ENCODE measurements around the gene VSTM2B. TPM values are rescaled to one million over a fixed set of nuclear protein-coding genes. Genes with fewer than 3 reads are reported as not detected.
"Not testable (repeated sequence)": the region's sequence is repeated elsewhere in the genome, so short reads cannot be mapped to it uniquely, and the experiment has no call there.

VSTM2B gene
- total RNA-seq, 1 donor from 2014 or later, result 0.17 TPM

GRCh38 chr19:29545866-29546582 lies 20.2 kb downstream of the VSTM2B start:
- DNase-seq (ENCODE audit: low spot score), result no peak

GRCh38 chr19:29546583-29547190 lies 20.9 kb downstream of the VSTM2B start:
- DNase-seq (ENCODE audit: low spot score), result no peak

DNA sequence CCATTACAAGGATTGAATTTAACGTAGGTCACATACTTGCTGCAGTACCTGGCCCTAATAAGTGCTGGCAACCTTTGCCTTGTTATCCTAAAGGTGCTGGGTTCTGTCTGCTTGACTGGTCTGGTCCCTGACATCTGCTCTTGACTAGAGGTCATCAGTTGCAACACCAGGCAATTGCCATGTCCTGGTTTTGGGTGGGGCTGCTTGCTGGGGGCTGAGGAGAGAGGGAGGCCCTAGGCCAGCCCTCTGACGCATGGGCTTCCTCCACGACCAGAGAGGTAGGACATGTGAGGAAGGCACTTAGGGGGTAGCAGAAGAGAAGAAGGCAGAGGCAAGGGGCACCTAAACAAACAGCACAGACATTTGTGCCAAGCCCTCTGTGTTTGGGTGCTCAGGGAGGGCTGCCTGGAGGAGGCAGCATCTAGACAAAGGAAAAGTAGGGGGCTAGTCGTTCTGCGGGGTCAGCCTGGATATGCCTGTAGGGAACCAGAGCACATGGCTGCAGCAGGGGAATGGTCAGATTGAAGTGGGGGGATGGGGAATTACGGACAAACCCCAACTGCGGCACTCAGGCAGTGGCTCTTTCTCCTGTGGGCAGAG lies 21.7 kb downstream of the VSTM2B start:
- DNase-seq (ENCODE audit: low spot score), result no peak

GRCh38 chr19:29547981-29548380 lies 22.2 kb downstream of the VSTM2B start:
- DNase-seq (ENCODE audit: low spot score), result no peak

DNA sequence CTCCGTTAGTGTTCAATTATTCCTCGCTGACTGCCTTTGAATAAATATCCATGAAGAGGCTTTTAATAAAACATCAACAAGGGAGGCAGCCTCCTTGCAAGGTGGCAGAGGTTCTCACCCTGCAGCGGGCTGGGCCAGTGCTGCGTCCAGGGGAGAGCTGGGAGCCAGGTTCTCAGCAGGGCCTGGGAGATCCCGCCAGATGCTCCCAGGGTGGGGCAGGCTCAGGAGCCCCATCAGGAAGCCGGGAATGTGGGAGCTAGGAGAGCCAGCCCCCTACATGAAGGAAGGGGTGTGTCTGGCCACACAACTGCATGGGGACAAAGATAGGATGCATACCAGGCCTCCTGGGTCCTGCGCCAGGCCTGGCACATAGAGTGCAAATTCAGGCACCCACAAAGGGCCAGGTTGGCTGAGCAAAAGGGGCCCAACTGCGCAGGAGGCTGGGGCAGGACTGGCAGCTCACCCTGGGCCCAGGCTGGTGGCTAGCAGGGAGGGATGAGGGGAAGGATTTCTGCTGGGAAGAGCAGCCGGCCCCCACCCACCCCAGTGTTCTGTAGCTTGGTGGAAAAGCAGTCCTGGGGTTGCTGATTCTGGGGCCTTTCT lies 22.8 kb downstream of the VSTM2B start:
- DNase-seq (ENCODE audit: low spot score), result no peak

DNA sequence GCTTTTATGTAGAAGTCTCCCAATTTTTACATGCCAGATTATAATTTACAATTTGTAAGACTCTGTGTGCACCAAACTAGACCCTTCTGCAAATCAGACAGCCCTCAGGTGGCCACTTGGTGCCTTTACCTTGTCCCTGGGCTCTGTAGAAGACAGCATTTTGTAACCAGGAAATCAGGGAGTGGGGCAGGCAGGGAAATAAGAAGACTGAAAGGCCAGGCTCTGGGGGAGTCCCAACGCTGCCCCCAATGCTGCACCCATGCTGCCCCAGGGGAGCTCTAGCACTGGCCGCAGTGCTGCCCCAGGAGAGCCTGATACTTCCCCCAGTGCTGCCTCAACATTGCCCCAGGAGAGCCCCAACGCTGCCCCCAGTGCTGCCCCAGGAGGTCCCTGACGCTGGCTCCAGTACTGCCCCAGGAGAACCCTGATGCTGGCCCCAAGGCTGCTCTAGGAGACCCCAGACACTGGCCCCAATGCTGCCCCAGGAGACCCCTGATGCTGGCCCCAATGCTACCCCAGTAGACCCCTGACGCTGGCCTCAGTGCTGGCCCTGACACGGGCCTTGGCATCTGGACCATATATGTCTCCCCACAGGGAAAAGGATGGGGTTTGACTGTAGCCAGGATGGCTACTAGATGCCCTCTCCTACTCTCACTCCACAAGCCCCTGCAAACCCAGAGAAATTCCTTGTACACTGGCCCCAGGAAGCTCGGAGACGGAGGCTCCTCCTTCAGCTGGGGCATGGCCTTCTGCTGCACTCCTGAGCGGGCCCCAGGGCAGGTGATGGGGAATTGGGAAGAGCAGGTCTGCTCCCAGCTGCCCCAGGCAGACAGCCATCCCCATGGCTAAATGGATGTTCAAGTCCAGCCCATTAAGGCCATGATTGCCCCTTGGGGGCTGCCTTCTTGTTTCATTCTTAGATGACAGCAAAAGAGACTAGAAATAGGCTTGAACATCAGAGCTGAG lies 23.6 kb downstream of the VSTM2B start:
- no peak for DNase-seq (ENCODE audit: low spot score)

DNA sequence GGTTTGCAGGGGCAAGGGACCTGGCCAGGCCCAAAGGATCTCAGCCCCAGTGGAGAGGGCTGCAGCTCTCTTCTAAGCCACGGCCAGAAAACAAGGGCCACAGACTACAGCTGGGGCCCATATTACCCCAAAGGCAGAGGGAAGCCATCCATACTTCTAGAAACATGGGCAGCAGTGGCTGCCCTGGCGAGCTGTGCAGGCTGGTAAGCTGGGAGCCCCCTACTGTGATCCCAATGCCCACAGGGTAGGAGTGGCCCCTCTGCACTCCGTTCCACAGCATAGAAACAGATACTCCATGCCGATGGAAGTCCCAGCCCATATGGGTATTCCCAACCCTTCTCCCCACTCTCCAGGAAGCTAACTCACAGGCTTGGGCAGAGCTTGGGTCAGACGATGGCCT lies 25.1 kb downstream of the VSTM2B start:
- no peak for DNase-seq (ENCODE audit: low spot score)

DNA sequence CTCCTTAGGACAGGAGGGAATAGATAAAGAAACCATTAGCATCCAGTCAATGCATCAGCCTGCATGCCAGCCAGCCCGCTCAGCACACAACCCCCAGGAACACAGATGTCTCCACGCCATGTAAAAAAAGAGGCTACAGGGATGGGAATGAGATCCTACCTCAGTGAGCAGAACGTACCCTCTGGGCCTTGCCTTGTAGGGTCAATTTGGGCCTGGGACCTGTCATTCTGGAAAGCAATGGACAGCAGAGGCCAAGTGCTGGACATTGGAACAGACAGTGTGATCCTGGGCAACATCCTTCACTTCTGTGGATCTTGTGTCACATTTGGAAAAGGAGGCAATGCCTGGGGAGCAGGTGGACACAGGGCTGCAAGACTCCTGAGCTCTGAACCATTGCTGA lies 26.0 kb downstream of the VSTM2B start:
- DNase-seq (ENCODE audit: low spot score), result no peak

DNA sequence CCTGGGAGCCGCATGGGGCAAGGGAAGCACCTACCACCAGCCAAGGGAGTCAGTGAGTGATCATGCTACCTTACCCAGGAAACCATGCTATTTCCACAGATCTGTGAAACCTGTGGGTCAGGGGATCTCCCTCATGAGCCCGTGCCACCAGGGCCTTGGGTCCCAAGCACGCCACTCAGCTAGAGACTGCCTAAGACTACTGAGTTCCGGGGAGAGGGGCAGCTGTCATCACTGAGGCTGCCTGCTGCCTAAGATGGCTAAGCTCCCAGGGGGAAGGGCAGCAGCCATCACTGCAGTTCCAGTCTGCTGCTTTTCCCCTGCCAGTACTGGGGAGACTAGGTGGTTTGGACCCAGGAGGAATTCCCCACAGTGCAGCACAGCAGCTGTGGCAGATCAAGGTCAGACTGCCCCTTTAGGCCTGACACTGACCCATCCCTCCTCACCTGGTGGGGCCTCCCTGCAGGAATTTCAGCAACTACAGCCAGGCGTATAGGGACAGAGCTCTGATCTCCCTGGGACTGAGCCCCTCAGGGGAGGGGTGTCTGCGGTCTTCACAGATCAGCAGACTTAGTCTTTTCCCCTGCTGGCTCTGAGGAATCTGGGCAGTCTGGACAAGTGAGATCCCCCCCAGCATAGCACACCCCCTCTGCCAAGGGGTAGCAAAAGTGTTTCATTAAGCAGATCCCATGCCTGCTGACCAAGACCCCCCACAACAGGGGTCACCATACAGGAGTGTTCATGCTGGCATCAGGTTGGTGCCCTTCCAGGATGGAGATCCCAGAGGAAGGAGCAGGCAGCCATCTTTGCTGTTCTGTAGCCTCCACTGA lies 26.9 kb downstream of the VSTM2B start:
- no peak for DNase-seq (ENCODE audit: low spot score)

- DNase-seq (ENCODE audit: low spot score), result no peak
These were observed 28.4 kb downstream of the VSTM2B start for GRCh38 chr19:29554149-29554548.

DNA sequence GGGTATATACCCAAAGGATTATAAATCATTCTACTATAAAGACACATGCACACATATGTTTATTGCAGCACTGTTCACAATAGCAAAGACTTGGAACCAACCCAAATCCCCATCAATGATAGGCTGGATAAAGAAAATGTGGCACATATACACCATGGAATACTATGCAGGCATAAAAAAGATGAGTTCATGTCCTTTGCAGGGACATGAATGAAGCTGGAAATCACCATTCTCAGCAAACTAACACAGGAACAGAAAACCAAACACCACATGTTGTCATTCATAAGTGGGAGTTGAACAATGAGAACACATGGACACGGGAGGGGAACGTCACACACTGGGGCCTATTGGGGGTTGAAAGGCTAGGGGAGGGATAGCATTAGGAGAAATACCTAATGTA lies 33.3 kb downstream of the VSTM2B start:
- DNase-seq (ENCODE audit: low spot score), result not testable (repeated sequence)

GRCh38 chr19:29559743-29560142 lies 33.9 kb downstream of the VSTM2B start:
- no peak for DNase-seq (ENCODE audit: low spot score)

- no peak for DNase-seq (ENCODE audit: low spot score)
These were observed 34.7 kb downstream of the VSTM2B start for GRCh38 chr19:29560313-29561075.

GRCh38 chr19:29561601-29562000 lies 35.8 kb downstream of the VSTM2B start:
- DNase-seq (ENCODE audit: low spot score), result no peak

GRCh38 chr19:29562299-29563297 lies 36.8 kb downstream of the VSTM2B start:
- no peak for DNase-seq (ENCODE audit: low spot score)

- no peak for DNase-seq (ENCODE audit: low spot score)
These were observed 37.8 kb downstream of the VSTM2B start for GRCh38 chr19:29563486-29564101.

- DNase-seq (ENCODE audit: low spot score), result no peak
These were observed 38.8 kb downstream of the VSTM2B start for GRCh38 chr19:29564574-29565005.

GRCh38 chr19:29565171-29565570 lies 39.4 kb downstream of the VSTM2B start:
- DNase-seq (ENCODE audit: low spot score), result no peak
